ENCODE data around the gene PDLIM7. TPM values are rescaled to one million over a fixed set of nuclear protein-coding genes. Genes with fewer than 3 reads are reported as not detected.

Gene PDLIM7
- total RNA-seq, 1 experiment from 2014 or later: 400 TPM

GRCh38 chr5:177513500-177513899 is 16.1 kb upstream of the PDLIM7 start:
- no peaks in the 10 kb centered on the region for H3K9me3 Mint-ChIP-seq (ENCODE audit: low read depth, unreplicated experiment)
- intact Hi-C loops (cut with micrococcal nuclease; ENCODE audit: unreplicated experiment): no loop called here
- H3K4me3 Mint-ChIP-seq (ENCODE audit: low read depth, unreplicated experiment): no peak overlapping the region
- CTCF ChIA-PET: no interaction called here
- no peak overlapping the region for H3K27ac Mint-ChIP-seq (ENCODE audit: unreplicated experiment)
- no peak for TF ChIP-seq CTCF (IDR thresholded peaks at IDR 0.05; ENCODE audit: unreplicated experiment)
- H3K4me1 Mint-ChIP-seq (ENCODE audit: low read depth, unreplicated experiment): peaks cover 11% of the 10 kb centered on the region
- H3K27me3 Mint-ChIP-seq (ENCODE audit: unreplicated experiment): no peaks in the 10 kb centered on the region
- peaks cover 60% of the 10 kb centered on the region for H3K36me3 Mint-ChIP-seq (ENCODE audit: insufficient read depth, unreplicated experiment)
- BruUV-seq (replicated peaks): no TSS peak
- DNase-seq: no peak

- no TSS peak for BruUV-seq (replicated peaks)
- Mint-ChIP-seq H3K27ac (ENCODE audit: unreplicated experiment) (no peak overlapping the region), H3K36me3 (ENCODE audit: insufficient read depth, unreplicated experiment) (peaks cover 62% of the 10 kb centered on the region), H3K27me3 (ENCODE audit: unreplicated experiment) (no peaks in the 10 kb centered on the region), H3K4me1 (ENCODE audit: low read depth, unreplicated experiment) (peaks cover 11% of the 10 kb centered on the region), H3K9me3 (ENCODE audit: low read depth, unreplicated experiment) (no peaks in the 10 kb centered on the region), H3K4me3 (ENCODE audit: low read depth, unreplicated experiment) (no peak overlapping the region)
- intact Hi-C loops (cut with micrococcal nuclease; ENCODE audit: unreplicated experiment): no loop called here
- no peak for DNase-seq
- CTCF ChIA-PET: no interaction called here
- no peak for TF ChIP-seq CTCF (IDR thresholded peaks at IDR 0.05; ENCODE audit: unreplicated experiment)
Measured at GRCh38 chr5:177512736-177513380, 15.5 kb upstream of the PDLIM7 start.

GRCh38 chr5:177511796-177512675 is 14.6 kb upstream of the PDLIM7 start:
- peak overlapping the region; percentile 6 for H3K27ac Mint-ChIP-seq (ENCODE audit: unreplicated experiment)
- CTCF ChIA-PET: no interaction called here
- DNase-seq: no peak
- peaks cover 63% of the 10 kb centered on the region for H3K36me3 Mint-ChIP-seq (ENCODE audit: insufficient read depth, unreplicated experiment)
- intact Hi-C loops (cut with micrococcal nuclease; ENCODE audit: unreplicated experiment): no loop called here
- no peak for TF ChIP-seq CTCF (IDR thresholded peaks at IDR 0.05; ENCODE audit: unreplicated experiment)
- H3K4me1 Mint-ChIP-seq (ENCODE audit: low read depth, unreplicated experiment): peaks cover 11% of the 10 kb centered on the region
- H3K4me3 Mint-ChIP-seq (ENCODE audit: low read depth, unreplicated experiment): no peak overlapping the region
- H3K9me3 Mint-ChIP-seq (ENCODE audit: low read depth, unreplicated experiment): no peaks in the 10 kb centered on the region
- H3K27me3 Mint-ChIP-seq (ENCODE audit: unreplicated experiment): no peaks in the 10 kb centered on the region
- BruUV-seq (replicated peaks): TSS peak; percentile 10

- no peak overlapping the region for H3K4me3 Mint-ChIP-seq (ENCODE audit: low read depth, unreplicated experiment)
- H3K4me1 Mint-ChIP-seq (ENCODE audit: low read depth, unreplicated experiment): peaks cover 11% of the 10 kb centered on the region
- no TSS peak for BruUV-seq (replicated peaks)
- no peak for TF ChIP-seq CTCF (IDR thresholded peaks at IDR 0.05; ENCODE audit: unreplicated experiment)
- intact Hi-C loops (cut with micrococcal nuclease; ENCODE audit: unreplicated experiment): no loop called here
- H3K27me3 Mint-ChIP-seq (ENCODE audit: unreplicated experiment): no peaks in the 10 kb centered on the region
- no peaks in the 10 kb centered on the region for H3K9me3 Mint-ChIP-seq (ENCODE audit: low read depth, unreplicated experiment)
- CTCF ChIA-PET: no interaction called here
- H3K27ac Mint-ChIP-seq (ENCODE audit: unreplicated experiment): peak overlapping the region; percentile 6
- peaks cover 56% of the 10 kb centered on the region for H3K36me3 Mint-ChIP-seq (ENCODE audit: insufficient read depth, unreplicated experiment)
- DNase-seq: no peak
Measured at GRCh38 chr5:177511181-177511580, 13.8 kb upstream of the PDLIM7 start.
